Transverse colon (tissue), 4 donors: ENCODE measurements around the gene CALHM1. TPM values are rescaled to one million over a fixed set of nuclear protein-coding genes. Genes with fewer than 3 reads are reported as not detected.

ENCODE experiments used
- DNase-seq: peaks from one replicate; pipeline ENCODE4 v3.0.0-alpha.2; 2019
- H3K27ac ChIP-seq, 4 donors: fragments of 200-600 bp; sonication (generic); 2 replicates each; pipeline ENCODE4 v1.5.1; 2016 to 2018; ENCODE audit warnings: inconsistent platforms in 4 of 4
- H3K27me3 ChIP-seq: fragments of 200-600 bp; sonication (generic); 2 replicates; pipeline ENCODE4 v1.5.1; 2017; ENCODE audit warnings: inconsistent platforms
- H3K36me3 ChIP-seq, 4 donors: fragments of 200-600 bp; sonication (generic); 2 replicates each; pipeline ENCODE4 v1.5.1; 2017 to 2019; ENCODE audit warnings: inconsistent platforms in 4 of 4
- H3K4me1 ChIP-seq, 4 donors: fragments of 200-600 bp; sonication (generic); 2 replicates each; pipeline ENCODE4 v1.5.1; 2017 to 2020; ENCODE audit warnings: inconsistent platforms in 4 of 4
- H3K4me3 ChIP-seq, 4 donors: fragments of 200-600 bp; sonication (generic); 1 replicate in 1 of 4; 2 replicates in 3 of 4; pipeline versions ENCODE4 v1.5.1 to v1.6.1; 2017 to 2019; ENCODE audit warnings: inconsistent platforms in 4 of 4
- H3K9me3 ChIP-seq, 2 donors: fragments of 200-600 bp; sonication (generic); 2 replicates each; pipeline ENCODE4 v1.5.1; 2017 to 2019; ENCODE audit warnings: inconsistent platforms in 2 of 2
- EP300 ChIP-seq: sonication (generic); formaldehyde crosslinking; IDR thresholded peaks from one replicate; pipeline ENCODE4 v1.6.1; 2017; ENCODE audit warnings: antibody characterized with exemption, low read depth
- POLR2A ChIP-seq: fragments of 450-650 bp; IDR thresholded peaks from one replicate; pipeline ENCODE4 v1.6.1; 2016; ENCODE audit warnings: antibody characterized with exemption, mild to moderate bottlenecking, moderate library complexity
- POLR2AphosphoS5 ChIP-seq, 3 donors: sonication (generic); formaldehyde crosslinking; IDR thresholded peaks; one replicate each; pipeline ENCODE4 v1.6.1; 2016; ENCODE audit warnings: antibody characterized with exemption in 3 of 3
- WGBS, 2 donors: methylation state at CpG; one replicate each; pipeline ENCODE4 v1.1.5; 2018; ENCODE audit warnings: low coverage in 1 of 2; 5-methylcytosine and 5-hydroxymethylcytosine counted together
- in situ Hi-C, 4 donors: fragments of 200-750 bp; cut with MboI; loops; one replicate each; pipeline versions ENCODE4 v1.15.0 to v1.15.1; 2017; ENCODE audit warnings: low sequenced_read_pairs in 3 of 4, low pct_ligation_motif_present in 1 of 4, low pct_unique_long_range_greater_than_20kb in 1 of 4
- intact Hi-C: fragments of 100-400 bp; cut with DNase I; formaldehyde crosslinking; loops from one replicate; pipeline ENCODE4 v1.15.1; 2023; ENCODE audit warnings: low total_unique reads
- total RNA-seq, 4 donors: library from RNA; depleted of rRNA; stranded (reverse); fragments of >200 nt; gene quantifications; one replicate each; pipeline ENCODE4 v1.1.0, GENCODE V29; 2016
- TF ChIP-seq, protein P1 (sequence below), 5 experiments: fragments of 200-600 bp in 3 of 5; fragments of 450-650 bp in 2 of 5; sonication (generic) in 3 of 5; IDR thresholded peaks; 1 replicate in 2 of 5; 2 replicates in 3 of 5; pipeline ENCODE4 v1.5.1; 2016 to 2017; ENCODE audit warnings: antibody characterized with exemption in 5 of 5, inconsistent platforms in 3 of 5, mild to moderate bottlenecking in 2 of 5, moderate library complexity in 1 of 5

The CALHM1 gene
- total RNA-seq, 4 donors from 2014 or later, result not detected

DNA sequence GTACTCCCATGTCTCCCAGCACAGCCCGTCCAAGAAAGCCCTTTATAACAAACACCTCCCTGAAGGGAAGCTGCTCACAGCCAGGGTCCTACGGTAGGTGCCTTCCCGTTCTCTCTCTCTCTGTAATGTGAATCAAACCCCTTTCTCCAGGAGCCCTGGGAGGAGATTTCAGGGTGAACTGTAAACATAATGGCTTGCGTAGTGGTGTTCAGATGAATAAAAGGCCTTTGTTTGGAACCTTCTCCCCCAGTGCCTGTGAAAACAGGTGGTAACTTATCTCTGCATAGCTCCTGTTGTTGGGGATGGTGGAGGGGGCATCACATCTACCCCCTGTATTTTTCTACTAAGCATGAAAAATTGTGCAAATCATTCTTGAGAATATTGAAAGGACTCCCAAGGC lies 18.9 kb downstream of the CALHM1 start:
- WGBS, 2 donors, result 98% methylated on average over 4 of the region's 4 CpGs; no CpG with 5 or more reads in 1 of the 2 donors
- in situ Hi-C loops (no loop called here), intact Hi-C loops (no loop called here)
- TF ChIP-seq EP300 (no peak), POLR2AphosphoS5 (IDR thresholded peaks at IDR 0.05) (no peak), POLR2A (no peak)
- TF ChIP-seq, protein P1, sequence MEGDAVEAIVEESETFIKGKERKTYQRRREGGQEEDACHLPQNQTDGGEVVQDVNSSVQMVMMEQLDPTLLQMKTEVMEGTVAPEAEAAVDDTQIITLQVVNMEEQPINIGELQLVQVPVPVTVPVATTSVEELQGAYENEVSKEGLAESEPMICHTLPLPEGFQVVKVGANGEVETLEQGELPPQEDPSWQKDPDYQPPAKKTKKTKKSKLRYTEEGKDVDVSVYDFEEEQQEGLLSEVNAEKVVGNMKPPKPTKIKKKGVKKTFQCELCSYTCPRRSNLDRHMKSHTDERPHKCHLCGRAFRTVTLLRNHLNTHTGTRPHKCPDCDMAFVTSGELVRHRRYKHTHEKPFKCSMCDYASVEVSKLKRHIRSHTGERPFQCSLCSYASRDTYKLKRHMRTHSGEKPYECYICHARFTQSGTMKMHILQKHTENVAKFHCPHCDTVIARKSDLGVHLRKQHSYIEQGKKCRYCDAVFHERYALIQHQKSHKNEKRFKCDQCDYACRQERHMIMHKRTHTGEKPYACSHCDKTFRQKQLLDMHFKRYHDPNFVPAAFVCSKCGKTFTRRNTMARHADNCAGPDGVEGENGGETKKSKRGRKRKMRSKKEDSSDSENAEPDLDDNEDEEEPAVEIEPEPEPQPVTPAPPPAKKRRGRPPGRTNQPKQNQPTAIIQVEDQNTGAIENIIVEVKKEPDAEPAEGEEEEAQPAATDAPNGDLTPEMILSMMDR (IDR thresholded peaks at IDR 0.05), result no peak
- Histone ChIP-seq H3K4me3 (no peak overlapping the region), H3K9me3 (no peaks in the 10 kb centered on the region), H3K27me3 (no peaks in the 10 kb centered on the region), H3K36me3 (peaks cover 0 to 75% (median 17%) of the 10 kb centered on the region in 4 donors), H3K27ac (no peak overlapping the region), H3K4me1 (no peaks in the 10 kb centered on the region)
- DNase-seq, result no peak

DNA sequence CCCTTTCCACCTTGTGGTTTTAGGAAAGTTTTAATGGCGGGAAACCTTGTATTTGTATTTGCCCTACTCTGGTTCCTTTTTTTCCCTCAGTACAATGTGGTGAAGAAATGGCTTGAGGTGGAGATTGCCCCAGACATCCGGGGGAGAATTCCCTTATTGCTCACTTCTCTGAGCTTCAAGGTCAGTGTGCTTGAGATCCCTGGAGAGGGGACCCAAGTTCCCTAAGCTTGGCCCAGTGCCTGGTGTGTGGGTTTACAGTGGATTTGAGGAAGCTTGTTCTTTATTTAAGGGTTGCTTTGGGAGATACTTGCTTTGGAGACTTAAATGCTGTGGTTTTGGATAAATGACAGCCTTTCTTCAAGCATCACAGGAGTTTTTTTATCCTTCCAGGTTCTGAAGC lies 24.8 kb downstream of the CALHM1 start:
- no peak overlapping the region for H3K4me3 ChIP-seq
- H3K36me3 ChIP-seq, result peaks cover 0 to 50% (median 20%) of the 10 kb centered on the region in 4 donors
- in situ Hi-C loops (no loop called here), intact Hi-C loops (no loop called here)
- H3K27me3 ChIP-seq, result no peaks in the 10 kb centered on the region
- no peak for DNase-seq
- H3K4me1 ChIP-seq, result no peaks in the 10 kb centered on the region
- H3K27ac ChIP-seq, result no peak overlapping the region
- WGBS, 2 donors, result 85 to 100% methylated on average over 1 to 2 of the region's 2 CpGs
- TF ChIP-seq POLR2AphosphoS5 (IDR thresholded peaks at IDR 0.05) (no peak), POLR2A (no peak), EP300 (no peak)
- TF ChIP-seq, protein P1 (IDR thresholded peaks at IDR 0.05), result no peak
- H3K9me3 ChIP-seq, result no peaks in the 10 kb centered on the region

DNA sequence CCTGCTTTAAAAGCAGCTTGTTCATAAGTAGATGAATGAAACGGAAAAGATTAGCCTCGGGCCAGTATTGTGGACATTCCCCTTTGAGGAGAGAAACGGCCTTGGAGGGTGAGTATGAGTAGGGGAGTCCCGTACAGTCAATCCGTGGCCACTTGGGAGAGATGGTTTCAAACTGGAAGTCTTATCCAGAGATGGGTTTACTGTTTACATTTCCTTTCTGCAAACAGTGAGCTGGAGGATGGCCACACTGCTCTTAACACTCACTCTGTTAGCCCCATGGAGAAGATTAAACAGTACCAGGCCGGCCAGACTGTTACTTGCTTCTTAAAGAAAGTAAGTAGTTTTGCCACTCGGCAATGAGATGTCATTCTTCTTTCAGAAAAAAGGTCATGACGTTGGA lies 26.8 kb downstream of the CALHM1 start:
- Histone ChIP-seq H3K4me3 (no peak overlapping the region), H3K4me1 (no peaks in the 10 kb centered on the region), H3K9me3 (no peaks in the 10 kb centered on the region), H3K36me3 (peaks cover 0 to 38% (median 16%) of the 10 kb centered on the region in 4 donors), H3K27me3 (no peaks in the 10 kb centered on the region), H3K27ac (no peak overlapping the region)
- intact Hi-C loops (no loop called here), in situ Hi-C loops (no loop called here)
- TF ChIP-seq EP300 (no peak), POLR2AphosphoS5 (IDR thresholded peaks at IDR 0.05) (no peak), POLR2A (no peak)
- TF ChIP-seq, protein P1 (IDR thresholded peaks at IDR 0.05), result no peak
- WGBS, 2 donors, result 75 to 82% methylated on average over 8 of the region's 8 CpGs
- no peak for DNase-seq

DNA sequence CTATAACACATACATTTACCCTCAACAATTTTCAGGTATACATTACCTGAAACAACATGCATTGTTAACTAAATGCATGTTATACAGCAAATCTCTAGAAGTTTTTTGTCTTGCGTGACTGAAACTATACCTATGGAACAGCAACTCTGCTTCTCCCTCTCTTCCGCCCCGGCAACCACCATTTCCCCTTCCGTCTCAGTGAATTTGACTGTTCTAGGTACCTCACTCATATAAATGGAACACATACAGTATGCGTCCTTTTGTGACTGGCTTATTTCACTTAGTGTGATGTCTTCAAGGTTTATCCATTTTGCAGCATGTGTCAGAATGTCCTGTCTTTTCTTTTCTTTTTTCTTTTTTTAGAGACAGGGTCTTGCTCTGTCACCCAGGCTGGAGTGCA lies 29.1 kb downstream of the CALHM1 start:
- WGBS, 2 donors, result 96% methylated on average over 5 of the region's 5 CpGs
- in situ Hi-C loops, result loop anchor here in 1 of 4 donors (10.0 kb wide), 1 partner anchor 55 kb away; no protein-coding TSS in a partner anchor
- no peaks in the 10 kb centered on the region for H3K27me3 ChIP-seq
- no peak overlapping the region for H3K4me3 ChIP-seq
- H3K36me3 ChIP-seq, result peaks cover 0 to 36% (median 12%) of the 10 kb centered on the region in 4 donors
- H3K27ac ChIP-seq, result no peak overlapping the region
- TF ChIP-seq, protein P1 (IDR thresholded peaks at IDR 0.05), result no peak
- no peak for TF ChIP-seq POLR2AphosphoS5 (IDR thresholded peaks at IDR 0.05)
- H3K4me1 ChIP-seq, result no peaks in the 10 kb centered on the region
- DNase-seq, result no peak
- no peaks in the 10 kb centered on the region for H3K9me3 ChIP-seq
- intact Hi-C loops, result no loop called here
